Stimulated activated CD4-positive, alpha-beta T cell treated with anti-CD3 and anti-CD28 coated beads, Interleukin-2, amount 100 ng/mL, for 24 hours (primary cell): Measurements from ENCODE around the gene PARD3B.

Experiments
- DNase-seq, 2 donors: peaks; one replicate each; pipeline ENCODE4 v3.0.0-alpha.2; 2020

Gene PARD3B

DNA sequence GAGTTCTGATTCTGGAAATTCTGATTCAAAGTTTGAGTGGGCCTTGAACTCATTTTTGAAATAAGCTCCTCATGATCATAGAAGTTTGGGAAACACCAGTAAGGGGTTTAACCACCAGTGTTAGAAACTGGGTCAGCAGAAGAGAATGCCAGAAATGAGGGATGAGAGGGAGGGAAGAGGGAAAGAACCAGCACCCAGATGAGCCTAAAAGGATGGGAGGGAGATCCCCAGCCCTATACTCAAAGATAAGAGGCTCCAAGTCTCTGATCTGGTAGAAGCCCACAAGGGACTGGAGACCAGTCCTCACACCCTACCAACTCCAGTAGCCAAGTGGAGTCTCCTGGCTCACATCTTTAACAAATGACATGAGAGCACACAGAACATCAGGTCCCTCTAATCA is 832.0 kb downstream of the PARD3B start:
- DNase-seq = no peak

DNA sequence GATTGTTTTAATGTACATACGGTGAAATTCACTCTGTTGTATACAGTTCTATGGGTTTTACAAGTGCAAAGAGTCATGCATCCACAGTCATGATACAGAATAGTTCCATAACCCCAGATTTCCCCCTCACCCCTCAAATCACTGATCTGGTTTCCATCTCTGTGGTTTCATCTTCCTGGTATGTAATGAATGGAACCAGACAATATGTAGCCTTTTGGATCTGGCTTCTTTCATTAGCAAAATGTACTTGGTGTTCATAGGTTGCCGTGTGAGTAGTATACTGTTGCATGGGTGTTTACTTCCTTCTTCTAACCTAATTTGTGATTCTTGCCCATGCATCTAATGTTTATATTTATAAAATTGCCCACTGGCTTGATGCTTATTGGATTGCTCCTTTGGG is 838.3 kb downstream of the PARD3B start:
- DNase-seq = no peak

DNA sequence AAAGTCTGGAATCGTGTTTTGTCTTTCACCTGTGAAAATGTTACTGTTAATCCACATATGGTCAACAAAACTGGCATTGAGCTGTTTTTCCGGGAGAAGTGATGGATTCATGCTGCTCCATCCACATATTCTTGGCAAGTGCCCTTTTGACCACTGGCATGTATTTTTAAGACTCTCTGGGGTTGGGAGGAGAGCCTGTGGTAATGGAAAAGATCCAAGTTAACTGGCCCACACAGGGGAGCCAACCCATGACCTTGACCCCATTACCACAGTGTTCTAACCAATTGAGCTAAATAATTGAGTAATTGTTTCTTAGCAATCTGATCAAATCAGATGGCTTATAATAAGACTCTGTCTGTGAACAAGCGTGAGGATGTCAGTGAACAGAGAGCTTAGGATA is 840.8 kb downstream of the PARD3B start:
- no peak for DNase-seq

DNA sequence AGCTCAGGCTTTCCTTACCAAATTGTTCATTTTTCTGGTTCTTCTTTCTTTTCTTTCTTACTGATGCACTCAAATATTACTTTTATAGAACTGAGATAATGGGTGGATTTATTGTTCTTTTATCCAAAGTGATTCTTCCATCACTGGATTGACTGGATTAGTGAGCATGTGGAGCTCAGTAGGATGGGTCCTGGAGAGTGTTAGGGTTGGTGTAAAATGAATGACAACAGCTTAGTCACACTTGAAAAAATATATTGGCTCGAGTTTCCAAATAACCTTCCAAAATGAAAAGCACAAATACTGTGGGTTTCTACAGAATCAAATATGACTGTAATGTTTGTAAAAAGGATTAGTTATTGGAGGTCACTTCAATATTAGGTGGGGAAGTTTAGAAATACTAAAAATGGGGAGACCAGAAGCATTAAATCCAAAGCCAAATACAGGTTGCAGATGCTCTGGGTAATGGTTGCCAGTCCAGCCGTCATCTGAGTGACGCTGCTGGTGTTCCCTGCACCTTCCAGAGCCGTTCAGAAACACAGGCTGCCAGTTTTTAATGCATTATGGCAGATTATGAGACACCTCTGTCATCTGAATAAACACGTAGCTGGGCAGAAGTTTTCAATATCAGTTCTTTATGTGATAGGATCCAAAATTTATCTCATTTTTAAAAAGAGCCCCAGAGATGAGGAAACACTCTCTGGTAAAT is 842.2 kb downstream of the PARD3B start:
- no peak for DNase-seq

DNA sequence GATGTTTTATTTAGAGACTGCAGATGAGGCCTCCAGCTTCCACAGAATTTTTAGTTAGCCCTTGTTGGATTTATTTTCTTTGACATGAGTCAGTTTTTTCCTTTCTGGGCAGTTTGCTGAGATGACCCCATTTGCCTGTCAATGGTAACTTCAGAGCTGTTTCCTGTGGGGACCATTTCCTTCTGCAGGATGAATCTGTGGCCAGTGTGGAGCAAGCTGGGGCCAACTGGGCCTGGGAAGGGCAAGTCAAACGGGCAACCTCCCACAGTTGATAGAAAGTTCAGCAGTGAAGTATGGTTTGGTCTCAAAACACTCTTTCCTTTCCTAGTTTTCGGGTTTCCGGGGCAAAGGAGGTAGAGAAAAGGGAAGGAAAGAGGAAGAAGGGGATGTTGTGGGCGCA is 845.6 kb downstream of the PARD3B start:
- no peak for DNase-seq

DNA sequence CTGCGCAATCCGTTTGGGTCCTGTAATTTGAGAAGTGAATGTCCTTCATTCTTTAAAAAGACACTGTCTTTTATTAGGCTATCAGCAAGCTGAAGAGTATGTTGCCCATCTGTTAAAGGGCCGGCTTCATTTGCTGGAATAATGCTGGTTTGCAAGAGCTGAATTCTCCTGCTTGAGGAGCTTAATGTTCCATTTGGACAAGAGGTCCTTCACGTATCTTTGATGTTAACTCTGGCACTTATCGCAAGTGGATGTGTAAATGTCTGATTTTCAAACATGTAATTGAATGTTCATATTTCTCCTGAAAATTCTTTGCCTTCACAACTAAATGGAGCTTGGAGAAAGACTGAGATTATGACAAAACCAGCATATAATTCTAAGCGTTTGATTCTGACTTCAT is 856.2 kb downstream of the PARD3B start:
- no peak for DNase-seq

DNA sequence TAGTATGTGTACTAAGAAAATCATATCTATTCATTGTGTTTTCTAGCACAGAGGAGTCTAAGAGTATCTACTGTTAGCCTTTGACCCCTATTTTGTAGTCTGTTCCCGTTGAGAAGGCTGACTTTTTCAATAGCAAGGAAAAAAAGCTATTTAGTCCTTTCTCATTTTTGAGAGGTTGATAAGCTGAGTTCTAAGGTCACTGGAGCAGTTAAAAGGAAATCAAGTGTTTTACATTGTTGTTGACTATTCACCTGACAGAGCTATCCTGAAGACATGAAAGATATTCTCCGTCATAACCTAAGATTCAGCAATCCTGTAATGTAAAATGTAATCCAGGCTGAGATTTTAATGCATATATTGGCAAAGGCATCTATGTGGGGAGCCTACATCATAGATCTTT is 856.7 kb downstream of the PARD3B start:
- DNase-seq = no peak

DNA sequence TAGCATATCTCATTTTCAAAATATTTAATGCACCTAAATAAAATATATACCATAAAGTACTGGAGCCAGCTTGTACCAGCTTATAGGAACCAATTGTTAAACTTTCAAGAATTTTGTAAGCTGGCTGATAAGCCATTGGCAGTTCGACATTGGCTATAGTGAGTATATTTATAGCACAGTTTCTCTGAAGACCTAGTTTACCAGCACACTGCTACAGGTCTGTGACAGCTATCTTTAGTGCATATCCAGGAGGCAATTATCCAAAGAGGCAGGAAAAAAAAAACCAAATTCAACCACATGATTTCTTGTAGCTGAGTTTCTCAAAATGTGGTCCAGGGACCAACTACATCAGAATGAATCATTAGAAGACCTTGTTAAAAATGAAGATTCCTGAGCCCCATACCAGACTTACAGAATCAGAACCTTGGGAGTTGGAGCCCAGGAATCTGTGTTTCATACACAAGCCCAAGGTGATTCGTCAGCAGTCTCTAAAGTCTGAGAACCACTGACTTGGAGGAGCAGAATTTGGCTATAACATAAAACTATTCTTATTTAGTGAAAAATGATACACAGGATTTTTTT is 858.1 kb downstream of the PARD3B start:
- no peak for DNase-seq

DNA sequence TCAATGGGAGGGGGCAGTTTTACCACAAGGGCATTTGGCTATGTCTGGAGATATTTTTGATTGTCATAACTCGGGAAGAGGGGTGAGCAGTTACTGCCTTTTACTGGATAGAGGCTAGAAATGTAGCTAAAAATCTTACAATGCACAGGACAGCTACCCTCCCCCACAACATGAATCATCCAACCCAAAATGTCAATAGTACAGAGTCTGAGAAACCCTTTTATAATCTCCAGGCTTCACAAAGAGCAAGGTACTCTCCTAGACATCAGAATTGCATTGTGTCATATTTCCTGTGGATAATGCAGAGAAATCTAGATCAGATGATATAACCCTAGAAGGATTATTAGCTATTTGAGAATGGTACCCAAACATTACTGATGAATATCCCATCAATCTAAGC is 859.9 kb downstream of the PARD3B start:
- DNase-seq = no peak

DNA sequence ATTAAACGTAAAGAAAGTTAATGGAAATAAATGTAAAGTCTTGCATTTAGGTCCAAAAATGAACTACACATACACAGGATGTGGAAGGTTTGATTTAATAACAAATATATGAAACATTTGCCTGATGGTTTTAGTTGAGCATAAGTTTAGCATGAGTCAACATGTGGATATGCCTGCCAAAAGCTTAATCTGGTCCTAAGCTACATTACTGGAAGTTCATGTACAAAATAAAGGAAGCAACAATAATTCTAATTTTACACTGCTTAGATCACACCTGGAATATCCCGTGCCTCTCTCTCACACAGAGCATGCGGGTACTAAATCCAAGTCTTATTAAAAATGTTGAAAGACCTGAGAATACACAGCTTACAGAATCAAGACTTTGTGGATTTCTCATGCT is 860.5 kb downstream of the PARD3B start:
- DNase-seq = no peak

DNA sequence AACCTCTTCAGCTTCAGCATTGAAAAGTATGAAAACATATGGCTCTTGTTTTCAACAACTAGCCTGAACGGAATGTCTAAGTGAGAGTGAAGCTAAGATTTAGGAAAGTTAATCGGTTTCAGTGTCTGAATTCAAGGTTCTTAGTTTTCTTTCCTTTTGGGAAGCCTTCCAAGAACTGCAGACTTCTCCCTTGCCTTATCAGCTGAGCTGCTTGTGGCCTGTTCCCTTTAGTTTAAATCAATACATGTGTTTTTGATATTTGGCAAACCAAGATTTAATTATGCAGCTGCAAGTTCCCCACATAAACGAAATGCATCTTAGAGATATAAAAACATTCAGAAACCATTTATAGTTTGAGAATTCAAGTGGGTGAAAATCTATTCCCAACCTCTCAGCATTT is 862.7 kb downstream of the PARD3B start:
- DNase-seq = no peak

DNA sequence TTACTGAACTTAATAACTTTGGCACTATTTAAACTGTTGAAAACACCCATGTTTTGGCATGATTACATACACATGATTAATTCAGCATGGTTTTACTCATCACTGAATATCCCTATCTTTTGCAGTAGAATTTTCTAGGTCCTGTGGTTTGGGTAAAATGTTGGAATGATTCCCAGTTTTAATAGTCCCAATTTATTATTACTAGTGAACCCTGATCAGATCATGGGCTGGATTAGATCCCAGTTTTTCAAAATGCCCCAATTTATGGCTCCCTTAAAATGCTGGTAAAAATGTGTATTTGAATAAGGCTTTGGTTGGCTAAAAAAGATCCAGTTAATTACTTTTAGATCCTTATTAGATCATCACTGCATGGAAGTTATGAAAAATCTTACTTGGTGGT is 863.4 kb downstream of the PARD3B start:
- DNase-seq = no peak

DNA sequence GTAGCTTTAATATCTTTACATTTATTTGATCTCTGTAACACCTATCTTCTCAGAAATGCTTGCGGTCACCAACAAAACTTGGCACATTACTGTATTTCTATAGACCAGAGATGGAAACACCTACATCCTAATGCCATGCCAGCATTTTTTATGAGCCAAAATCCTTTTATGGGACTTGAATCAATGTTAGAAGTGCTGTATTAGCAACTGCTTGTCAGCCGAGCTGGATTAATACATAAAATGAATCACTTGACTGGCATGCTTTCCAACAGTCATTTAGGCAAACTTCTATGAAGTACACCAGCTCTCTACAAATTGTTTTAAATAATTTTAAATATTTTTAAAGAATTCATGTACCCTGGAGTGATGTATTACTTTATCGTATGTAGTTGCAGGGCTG is 864.1 kb downstream of the PARD3B start:
- DNase-seq = no peak

DNA sequence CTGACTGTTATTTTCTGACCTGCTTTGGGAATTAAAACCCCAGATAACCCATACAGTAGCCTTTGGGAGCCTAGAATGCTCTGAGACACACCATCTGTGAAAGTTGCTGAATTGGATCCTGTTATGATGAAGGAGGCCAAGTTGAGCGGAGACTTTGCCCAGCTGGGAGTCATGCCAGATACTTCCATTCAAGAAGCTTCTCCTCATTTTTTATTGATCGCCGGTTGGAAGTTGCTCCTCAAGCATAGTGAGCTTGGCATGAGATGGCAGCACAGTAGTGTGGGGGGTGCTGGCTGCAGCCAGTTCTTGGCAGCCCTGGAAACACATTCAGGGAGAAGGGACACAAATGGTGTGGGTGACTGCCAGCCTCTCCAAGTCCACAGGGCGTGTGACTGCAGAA is 866.3 kb downstream of the PARD3B start:
- no peak for DNase-seq

DNA sequence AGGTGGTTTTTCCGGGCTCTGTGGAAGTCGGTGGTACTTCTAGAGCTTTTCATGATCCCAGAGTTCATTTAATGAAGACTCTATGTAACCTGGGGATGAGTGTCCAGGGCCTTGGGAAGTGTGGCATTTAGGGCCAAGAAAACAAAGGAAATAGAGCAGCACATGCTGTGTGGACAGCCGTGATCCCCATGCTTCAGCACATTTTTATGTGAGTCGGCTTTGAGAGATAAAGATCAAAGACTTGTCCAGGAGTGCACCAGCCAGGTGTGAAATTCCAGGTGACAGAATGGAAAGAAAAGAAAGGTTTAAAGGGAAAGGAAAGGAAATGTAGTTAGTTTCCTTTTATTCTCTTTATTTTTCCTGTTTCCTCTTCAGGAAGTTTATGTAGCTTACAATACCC is 879.1 kb downstream of the PARD3B start:
- no peak for DNase-seq

DNA sequence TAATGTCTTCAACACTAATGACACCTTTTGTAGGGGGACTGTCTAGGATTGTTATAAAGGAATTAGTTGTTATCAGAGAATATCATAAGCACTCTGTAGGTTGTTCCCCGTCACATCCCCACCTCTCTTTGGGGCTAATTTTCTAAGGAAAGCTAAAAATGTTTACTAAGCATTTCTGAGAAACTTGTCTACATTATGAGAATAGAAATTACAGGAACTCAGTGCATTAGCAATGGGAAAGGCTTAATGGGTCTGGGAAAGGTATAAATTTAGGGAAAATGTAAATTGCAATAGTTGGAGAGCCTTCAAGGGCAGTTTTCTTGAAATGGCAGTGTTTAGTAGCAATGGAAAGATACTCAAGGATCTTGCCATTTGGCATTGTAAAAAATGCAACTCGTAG is 879.8 kb downstream of the PARD3B start:
- DNase-seq = no peak

DNA sequence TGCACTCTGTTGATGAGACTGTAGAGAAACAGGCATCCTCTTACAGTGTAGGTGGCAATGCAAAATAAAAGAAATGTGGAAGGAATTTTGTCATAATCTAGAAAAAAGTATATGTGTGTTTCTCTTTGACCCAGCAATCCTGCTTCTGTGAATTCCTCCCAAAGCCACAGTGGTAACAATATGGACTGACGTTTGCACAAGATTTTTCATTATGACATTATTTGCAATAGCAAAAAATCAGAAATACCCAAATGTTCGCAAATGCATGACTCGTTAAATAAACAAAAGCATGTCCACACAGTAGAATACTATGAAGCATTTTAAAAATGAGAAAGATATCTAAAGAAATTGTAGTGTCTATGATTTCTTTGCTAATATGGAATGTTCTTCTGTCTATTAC is 881.8 kb downstream of the PARD3B start:
- no peak for DNase-seq

DNA sequence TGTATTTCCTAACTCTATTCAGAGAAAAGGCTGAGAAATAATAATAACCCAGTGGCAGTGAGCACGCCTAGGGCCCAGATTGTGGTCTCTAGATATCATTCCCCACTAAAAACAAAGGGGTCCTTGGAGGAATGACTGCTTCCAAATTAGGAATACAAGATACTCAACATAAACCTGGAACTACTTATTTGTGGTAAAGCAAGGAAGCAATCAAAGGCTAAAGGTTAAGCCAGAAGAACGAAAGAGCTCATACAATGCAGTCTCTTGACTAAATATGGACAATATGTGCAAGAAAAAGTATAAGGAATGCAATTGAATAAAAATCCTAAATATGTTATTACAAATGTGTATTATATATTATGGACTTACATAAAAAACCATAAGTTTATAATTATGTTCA is 883.5 kb downstream of the PARD3B start:
- no peak for DNase-seq

DNA sequence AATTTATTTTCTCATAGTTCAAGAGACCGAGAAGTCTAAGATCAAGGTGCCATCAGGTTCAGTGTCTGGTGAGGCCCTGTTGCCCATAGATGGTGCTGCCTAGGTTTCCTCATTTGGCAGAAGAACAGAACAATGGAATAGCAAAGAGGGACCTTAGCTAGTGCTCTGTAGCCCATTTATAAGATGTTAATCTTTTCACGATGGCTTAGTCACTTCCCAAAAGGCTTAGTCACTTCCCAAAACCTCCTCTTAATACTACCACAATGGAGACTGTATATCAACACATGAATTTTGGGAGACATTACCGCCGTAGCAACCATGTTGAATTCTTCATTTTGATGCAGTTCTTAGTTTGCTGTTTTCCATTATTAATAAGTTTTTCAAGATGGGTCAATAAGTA is 890.7 kb downstream of the PARD3B start:
- no peak for DNase-seq

DNA sequence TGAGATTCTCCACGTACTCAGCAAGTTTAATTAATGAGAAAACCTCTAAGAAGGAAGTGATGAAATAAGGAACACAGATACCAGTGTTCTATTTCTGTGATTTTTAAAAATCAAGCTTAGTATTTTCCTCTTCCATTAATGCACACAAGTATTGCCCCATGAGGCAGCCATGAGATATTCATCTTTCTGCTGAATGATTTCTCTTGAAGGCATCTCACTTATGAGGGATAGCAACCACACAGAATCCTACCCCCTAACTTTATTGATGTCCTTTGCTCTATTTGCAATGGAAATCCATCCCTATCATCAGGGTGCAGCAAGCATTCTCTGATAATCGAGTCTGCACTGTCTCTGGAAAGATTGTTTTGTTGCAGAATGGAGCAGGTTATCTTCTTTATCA is 893.0 kb downstream of the PARD3B start:
- no peak for DNase-seq

DNA sequence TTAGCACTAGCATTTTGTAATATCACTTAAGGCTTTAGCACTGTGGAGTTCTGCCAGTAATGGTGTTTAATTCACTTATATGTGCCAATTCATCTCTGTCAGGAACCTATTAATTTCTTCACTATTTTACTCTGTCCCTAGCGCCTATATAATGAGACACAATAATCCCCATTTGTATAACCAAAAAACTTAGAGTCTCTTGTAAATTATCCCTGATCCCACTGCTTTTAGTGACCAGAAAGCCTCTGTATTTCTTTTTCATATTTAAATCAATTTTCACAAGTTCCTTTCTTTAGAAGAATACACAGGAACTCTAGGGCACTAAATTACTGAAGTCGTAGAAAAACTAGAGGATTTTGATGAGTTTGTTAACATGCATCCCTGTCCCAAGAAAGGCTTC is 894.3 kb downstream of the PARD3B start:
- no peak for DNase-seq

DNA sequence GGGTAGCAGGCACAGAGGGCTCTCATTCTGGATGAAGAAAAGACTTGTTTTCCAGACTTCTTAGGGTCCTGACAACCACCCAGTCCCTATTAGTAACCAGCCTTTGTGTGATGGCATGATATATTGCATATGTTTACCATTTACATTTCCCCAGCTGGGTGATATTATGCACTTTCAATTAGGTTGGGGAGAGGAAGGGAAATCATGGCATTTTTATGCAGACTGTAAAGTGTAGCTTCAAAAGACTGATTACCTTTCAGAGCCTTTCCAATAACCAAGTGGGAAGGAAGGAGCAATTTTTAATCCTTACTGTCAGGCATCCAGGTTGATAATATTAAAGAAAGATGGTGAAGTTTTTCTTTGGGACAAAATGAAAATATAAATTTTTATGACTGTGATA is 896.2 kb downstream of the PARD3B start:
- no peak for DNase-seq

DNA sequence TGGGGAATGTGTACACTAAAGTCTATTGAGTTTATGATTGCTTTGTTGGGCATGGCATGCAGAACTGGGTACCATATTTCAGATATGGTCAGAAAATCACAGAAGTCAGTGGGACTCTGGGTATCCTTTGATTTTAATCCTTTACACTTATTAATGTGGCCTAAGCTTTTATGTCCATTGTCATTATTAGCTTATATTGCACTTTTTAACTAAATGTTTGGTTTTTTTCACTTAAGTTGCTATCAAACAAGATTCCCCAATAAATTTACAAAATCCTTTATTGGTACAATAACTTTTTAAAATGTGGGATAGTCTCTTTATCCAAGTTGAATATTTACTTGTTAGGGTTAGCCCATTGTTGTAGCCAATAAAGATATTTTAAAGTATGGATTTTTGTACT is 902.9 kb downstream of the PARD3B start:
- DNase-seq = no peak

DNA sequence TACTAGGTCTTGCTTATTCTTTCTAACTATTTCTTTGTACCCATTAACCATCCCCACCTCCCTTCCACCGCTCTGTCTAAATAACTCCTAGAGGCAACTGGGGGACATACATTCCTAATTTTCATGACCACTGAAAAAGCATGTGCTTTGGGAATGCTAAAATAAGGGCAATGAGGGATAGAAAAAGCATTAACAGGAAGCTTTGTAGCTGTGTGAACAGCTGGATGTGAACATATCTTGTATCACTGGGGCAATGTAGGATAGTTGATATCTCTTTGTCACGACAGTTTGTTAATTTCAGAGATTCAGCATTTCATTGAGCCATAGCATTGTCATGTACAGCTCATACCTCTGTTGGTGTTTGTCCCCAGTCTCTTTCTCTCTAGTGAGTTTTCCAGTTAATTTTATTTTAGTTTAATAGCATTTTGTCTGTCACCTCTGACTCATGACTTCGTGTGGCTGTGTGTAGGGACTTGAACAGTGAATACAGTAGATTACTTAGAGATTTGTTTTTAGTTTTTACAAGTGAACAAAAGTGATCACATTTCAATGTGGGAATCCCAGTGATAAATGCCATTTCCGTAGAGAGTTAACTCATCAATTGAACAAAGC is 906.7 kb downstream of the PARD3B start:
- DNase-seq = no peak

DNA sequence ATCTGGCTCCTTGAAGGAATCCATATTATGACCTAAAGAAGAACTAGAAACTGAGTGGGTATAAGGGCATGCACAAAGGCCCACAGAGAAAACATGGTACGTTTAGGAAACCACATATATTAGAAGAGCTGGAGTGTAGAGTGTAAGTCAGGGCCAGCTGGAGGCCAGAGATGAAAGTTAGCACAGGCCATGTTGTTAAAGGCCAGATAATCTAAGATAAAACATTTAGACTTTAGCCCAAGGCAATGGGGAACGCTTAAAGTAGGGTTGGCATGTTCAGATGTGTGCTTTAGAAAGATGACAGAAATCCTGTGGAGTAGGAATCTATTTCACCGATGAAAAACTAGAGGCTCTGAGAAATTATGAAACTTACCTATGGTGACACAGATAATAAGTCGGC is 907.9 kb downstream of the PARD3B start:
- no peak for DNase-seq
